Fibroblast of villous mesenchyme (primary cell): ENCODE measurements around the gene SNX9. TPM values are rescaled to one million over a fixed set of nuclear protein-coding genes. Genes with fewer than 3 reads are reported as not detected.
A peak's percentile ranks its signal among the peaks of the same experiment; 100 is the strongest.

Source experiments
- DNase-seq: peaks from one replicate; pipeline ENCODE4 v3.0.0-alpha.2; 2010; ENCODE audit warnings: low read depth
- H3K4me3 ChIP-seq: 2 replicates; pipeline ENCODE4 v1.5.1; 2011; ENCODE audit warnings: low read depth, mild to moderate bottlenecking, low read length
- total RNA-seq: library from RNA; depleted of rRNA; stranded (reverse); fragments of >200 nt; gene quantifications from 2 replicates; pipeline ENCODE4 v1.2.3, GENCODE V29; 2012
- TF ChIP-seq, protein P1 (sequence below): IDR thresholded peaks from 2 replicates; pipeline ENCODE4 v1.5.1; 2012; ENCODE audit warnings: low read depth, mild to moderate bottlenecking, low read length; ENCODE audit not compliant: insufficient read depth

The SNX9 gene
- total RNA-seq, 1 donor: 37.6 TPM

DNA sequence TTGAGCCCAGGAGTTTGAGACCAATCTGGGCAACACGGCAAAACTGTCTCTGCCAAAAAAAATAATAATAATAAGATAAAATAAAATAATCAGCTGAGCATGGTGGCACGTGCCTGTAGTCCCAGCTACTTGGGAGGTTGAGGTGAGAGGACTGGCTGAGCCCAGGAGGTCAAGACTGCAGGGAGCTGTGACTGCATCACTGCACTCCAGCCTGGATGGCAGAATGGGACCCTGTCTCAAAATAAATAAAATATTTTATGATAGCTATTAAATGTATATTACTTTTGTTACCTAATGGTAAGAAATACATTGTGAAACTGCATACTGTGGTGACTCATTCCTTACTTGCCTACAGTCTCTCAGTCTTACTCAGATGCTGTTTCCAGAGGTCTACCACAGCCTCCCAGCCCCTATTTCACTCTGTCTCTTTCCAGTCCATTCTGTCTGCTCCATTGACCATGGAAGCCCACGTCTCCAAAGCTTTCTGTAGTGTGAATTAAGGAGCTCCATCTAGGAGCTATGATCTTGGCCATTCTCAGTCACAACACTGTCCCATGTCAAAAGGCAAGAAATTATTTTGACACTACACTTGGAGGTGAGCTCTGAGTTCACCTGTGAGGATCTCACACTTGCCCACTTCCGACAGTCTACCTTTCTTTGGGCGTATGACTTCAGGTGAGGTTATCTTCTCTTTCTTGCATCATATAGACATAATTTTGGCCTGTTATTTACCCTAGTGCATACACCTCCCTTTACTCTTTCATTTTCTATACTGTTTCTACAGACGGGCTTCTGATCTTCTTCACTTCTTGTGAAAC is 22.4 kb upstream of the SNX9 start:
- DNase-seq: peak; percentile 51
- TF ChIP-seq, protein P1, sequence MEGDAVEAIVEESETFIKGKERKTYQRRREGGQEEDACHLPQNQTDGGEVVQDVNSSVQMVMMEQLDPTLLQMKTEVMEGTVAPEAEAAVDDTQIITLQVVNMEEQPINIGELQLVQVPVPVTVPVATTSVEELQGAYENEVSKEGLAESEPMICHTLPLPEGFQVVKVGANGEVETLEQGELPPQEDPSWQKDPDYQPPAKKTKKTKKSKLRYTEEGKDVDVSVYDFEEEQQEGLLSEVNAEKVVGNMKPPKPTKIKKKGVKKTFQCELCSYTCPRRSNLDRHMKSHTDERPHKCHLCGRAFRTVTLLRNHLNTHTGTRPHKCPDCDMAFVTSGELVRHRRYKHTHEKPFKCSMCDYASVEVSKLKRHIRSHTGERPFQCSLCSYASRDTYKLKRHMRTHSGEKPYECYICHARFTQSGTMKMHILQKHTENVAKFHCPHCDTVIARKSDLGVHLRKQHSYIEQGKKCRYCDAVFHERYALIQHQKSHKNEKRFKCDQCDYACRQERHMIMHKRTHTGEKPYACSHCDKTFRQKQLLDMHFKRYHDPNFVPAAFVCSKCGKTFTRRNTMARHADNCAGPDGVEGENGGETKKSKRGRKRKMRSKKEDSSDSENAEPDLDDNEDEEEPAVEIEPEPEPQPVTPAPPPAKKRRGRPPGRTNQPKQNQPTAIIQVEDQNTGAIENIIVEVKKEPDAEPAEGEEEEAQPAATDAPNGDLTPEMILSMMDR: no peak
- no peak overlapping the region for H3K4me3 ChIP-seq

DNA sequence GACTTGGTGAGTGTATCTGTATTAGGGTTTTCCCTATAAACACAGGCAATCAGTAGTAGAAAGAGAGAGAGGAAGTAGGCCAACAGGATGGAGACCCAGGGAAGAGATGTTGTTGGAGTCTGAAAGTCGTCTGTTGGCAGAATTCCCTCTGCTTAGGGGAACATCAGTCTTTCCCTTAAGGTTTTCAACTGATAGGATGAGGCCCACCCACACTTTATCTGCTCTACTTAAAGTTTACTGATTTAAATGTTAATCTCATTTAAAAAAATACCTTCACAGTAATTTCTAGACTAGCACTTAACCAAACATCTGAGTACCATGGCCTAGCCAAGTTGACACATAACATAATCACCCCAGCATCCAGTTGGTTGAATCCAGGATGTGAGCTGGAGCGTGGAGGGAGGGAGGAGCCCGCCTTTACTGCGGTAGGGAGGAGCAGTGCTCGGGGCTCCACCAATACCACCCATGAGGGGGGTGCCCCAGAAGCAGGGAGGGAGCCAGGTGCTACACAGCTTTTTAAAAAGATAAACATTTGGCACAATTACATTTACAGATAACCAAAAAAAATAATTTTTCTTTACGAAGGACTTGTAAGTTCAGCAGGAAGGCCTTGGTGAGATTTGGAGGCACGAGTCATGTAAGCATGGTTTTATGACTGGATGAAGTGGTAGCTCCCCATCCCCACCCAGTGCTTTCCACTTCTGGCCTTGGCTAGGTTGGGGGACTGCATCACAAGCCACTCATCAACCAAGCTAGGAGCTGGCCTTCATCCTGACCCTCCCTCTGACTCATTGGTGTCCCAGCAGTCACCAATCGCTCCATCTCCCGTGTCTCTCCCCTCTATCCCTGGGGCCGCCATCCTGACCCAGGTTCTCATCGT is 18.4 kb upstream of the SNX9 start:
- DNase-seq: no peak
- TF ChIP-seq, protein P1: no peak
- H3K4me3 ChIP-seq: no peak overlapping the region

DNA sequence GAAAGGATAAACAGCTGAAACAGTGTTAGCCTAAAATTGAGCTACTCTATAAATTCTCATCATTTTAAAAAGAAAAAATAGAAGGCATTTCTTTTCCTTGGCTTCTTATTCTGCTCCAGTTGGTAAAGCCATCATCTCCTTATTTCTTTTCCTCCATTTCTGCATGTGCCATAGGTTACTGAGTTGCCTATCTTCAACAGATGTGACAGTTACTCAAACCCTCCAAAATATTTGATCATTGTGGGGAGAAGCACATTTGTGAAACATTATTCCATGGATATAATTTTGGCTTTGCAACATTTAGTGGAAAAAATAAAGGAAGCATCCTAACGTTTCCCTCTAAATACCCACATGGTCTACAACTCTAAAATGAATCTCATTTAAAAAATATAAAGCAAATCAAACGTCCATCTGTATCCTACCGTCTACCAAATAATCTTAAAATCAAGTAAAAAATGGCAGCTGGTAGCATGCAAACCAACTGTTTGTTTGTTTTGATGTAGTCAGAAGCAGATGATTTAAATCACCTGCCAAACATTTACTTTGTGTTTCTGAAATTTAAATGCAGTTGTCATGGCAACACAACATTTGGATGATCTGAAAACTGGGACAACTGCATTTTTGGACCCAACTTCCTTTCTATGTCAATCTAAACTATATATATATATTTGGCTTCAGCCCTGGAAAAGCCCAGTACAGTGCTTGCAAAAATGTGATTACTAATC is 16.8 kb upstream of the SNX9 start:
- no peak for DNase-seq
- H3K4me3 ChIP-seq: no peak overlapping the region
- TF ChIP-seq, protein P1: no peak

DNA sequence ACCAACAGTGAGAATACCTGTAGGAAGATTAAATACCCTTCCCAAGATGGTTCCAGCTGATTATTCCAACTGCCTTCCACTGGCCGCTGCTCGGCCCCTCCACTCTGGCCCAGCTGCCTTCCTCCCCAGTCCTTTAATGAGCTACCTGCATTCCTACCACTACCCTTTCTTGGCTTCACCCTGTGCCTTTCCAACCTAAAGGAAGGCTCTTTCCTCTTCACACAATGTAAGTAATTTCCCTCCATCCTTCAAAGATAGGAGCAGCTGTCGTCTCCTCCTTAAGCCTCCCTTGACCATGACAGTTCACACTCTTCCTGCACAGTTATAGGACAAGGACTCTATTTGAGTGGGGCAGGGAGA is 16.2 kb upstream of the SNX9 start:
- no peak overlapping the region for H3K4me3 ChIP-seq
- DNase-seq: no peak
- TF ChIP-seq, protein P1: no peak

DNA sequence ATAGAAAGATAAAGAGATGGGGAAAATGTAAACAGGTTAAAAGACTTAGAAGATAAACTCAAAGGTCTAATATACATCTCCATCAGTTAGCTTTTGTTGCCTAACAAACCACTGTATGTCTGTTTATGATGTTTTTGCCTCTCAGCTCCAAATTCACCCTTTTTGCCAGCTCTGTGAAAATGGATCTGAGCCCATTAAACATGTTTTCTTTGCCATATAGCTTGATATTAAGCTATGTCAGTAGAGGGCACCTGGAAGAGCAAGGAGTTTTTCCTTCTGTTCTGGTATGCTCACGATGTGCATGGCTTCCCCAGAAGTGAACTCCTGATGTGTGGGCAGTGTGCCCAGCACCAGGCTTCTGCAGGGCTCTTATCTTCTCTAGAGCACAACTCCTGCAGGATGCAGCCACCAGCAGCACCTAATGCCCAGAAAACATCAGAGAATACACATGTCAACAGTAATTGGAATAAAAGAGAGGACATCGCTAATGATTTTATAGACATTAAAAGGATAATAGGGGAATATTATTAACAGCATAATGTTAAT is 14.6 kb upstream of the SNX9 start:
- H3K4me3 ChIP-seq: no peak overlapping the region
- TF ChIP-seq, protein P1: no peak
- DNase-seq: no peak

DNA sequence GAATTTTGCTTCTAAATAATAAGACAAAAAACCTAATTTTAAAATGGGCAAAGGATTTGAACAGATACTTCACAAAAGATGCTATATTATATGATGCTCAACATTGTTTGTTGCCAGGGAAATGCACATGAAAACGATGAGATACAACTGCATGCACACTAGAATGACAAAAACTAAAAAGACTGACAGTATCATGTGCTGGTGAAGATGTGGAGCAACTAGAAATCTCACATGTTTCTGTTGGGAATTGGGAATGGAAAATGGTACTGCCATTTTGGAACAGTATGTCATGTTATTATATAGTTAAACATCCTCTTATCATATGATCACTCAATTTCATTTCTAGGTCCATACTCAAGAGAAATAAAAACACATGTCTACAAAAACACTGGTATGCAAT is 13.4 kb upstream of the SNX9 start:
- DNase-seq: no peak
- H3K4me3 ChIP-seq: no peak overlapping the region
- TF ChIP-seq, protein P1: no peak
